SK-N-MC (cell line): ENCODE data around the gene LSAMP.

Source experiments
- EZH2 ChIP-seq: fragments of 200-600 bp; sonication (generic); IDR thresholded peaks from one replicate; pipeline ENCODE4 v1.6.1; 2017; ENCODE audit warnings: antibody characterized with exemption
- POLR2AphosphoS5 ChIP-seq: IDR thresholded peaks from 2 replicates; pipeline ENCODE4 v1.6.1; 2012; ENCODE audit warnings: mild to moderate bottlenecking, low read depth, low read length, borderline replicate concordance

GRCh38 chr3:115803661-115804060, 641.6 kb downstream of the LSAMP start:
- TF ChIP-seq POLR2AphosphoS5 (no peak), EZH2 (no peak)
